HG03095 (cell line): Measurements from ENCODE around the gene TMEM139.
"Not testable (repeated sequence)": the region's sequence is repeated elsewhere in the genome, so short reads cannot be mapped to it uniquely, and the experiment has no call there.

Experiments used
- ATAC-seq: cut with Tn5 transposase; IDR thresholded peaks from one replicate; pipeline ENCODE4 v1.9.1; 2021; ENCODE audit warnings: moderate library complexity; ENCODE audit not compliant: unreplicated experiment

TMEM139 gene

GRCh38 chr7:143257501-143257900 is 27.3 kb upstream of the TMEM139 start:
- ATAC-seq, result no peak

- ATAC-seq, result no peak
These were observed 25.9 kb upstream of the TMEM139 start for GRCh38 chr7:143258831-143259230.

GRCh38 chr7:143259765-143260164 is 25.0 kb upstream of the TMEM139 start:
- no peak for ATAC-seq

GRCh38 chr7:143261901-143262300 is 22.9 kb upstream of the TMEM139 start:
- ATAC-seq, result no peak

GRCh38 chr7:143263266-143264195 is 21.2 kb upstream of the TMEM139 start, which contains the start of gene GSTK1:
GSTK1 (plus strand) TSS chr7:143263441; CDS start chr7:143263514, 73 bp downstream.
- ATAC-seq, result peak; percentile 99

GRCh38 chr7:143264196-143264568 is 20.6 kb upstream of the TMEM139 start:
- ATAC-seq, result not testable (repeated sequence)

- ATAC-seq, result no peak
These were observed 19.6 kb upstream of the TMEM139 start for GRCh38 chr7:143265017-143265693.

GRCh38 chr7:143269251-143269650 is 15.5 kb upstream of the TMEM139 start:
- ATAC-seq, result no peak

- no peak for ATAC-seq
These were observed 13.5 kb upstream of the TMEM139 start for GRCh38 chr7:143271240-143271639.

GRCh38 chr7:143272871-143273270 is 11.9 kb upstream of the TMEM139 start:
- ATAC-seq, result no peak

GRCh38 chr7:143279186-143280098 is 5.3 kb upstream of the TMEM139 start:
- ATAC-seq, result no peak

- ATAC-seq, result no peak
These were observed 4.6 kb upstream of the TMEM139 start for GRCh38 chr7:143280160-143280559.

- no peak for ATAC-seq
These were observed 4.2 kb upstream of the TMEM139 start for GRCh38 chr7:143280566-143280965.

GRCh38 chr7:143281529-143281928 is 3.2 kb upstream of the TMEM139 start:
- no peak for ATAC-seq

- no peak for ATAC-seq
These were observed 2.6 kb upstream of the TMEM139 start for GRCh38 chr7:143282124-143282523.

- no peak for ATAC-seq
These were observed 1.4 kb upstream of the TMEM139 start for GRCh38 chr7:143283381-143283780.

GRCh38 chr7:143285470-143285778 is 666 bp downstream of the TMEM139 start:
- ATAC-seq, result no peak

GRCh38 chr7:143285806-143286521 is 1.2 kb downstream of the TMEM139 start:
- no peak for ATAC-seq

GRCh38 chr7:143286522-143286890 is 1.7 kb downstream of the TMEM139 start:
- no peak for ATAC-seq

GRCh38 chr7:143287339-143287934 is 2.7 kb downstream of the TMEM139 start:
- no peak for ATAC-seq
